GM21723 (cell line): ENCODE results near the gene HIPK2.

Source experiments
- ATAC-seq: cut with Tn5 transposase; IDR thresholded peaks from one replicate; pipeline ENCODE4 v1.9.1; 2021; ENCODE audit warnings: mild to moderate bottlenecking, moderate library complexity; ENCODE audit not compliant: unreplicated experiment

Gene HIPK2

GRCh38 chr7:139737221-139738100 lies 40.3 kb downstream of the HIPK2 start:
- no peak for ATAC-seq

GRCh38 chr7:139735912-139736595 lies 41.7 kb downstream of the HIPK2 start:
- no peak for ATAC-seq

- ATAC-seq, result no peak
These were observed 42.3 kb downstream of the HIPK2 start for GRCh38 chr7:139735466-139735865.

- no peak for ATAC-seq
These were observed 43.4 kb downstream of the HIPK2 start for GRCh38 chr7:139734395-139734794.

- no peak for ATAC-seq
These were observed 44.0 kb downstream of the HIPK2 start for GRCh38 chr7:139733751-139734150.

- ATAC-seq, result no peak
These were observed 45.2 kb downstream of the HIPK2 start for GRCh38 chr7:139732471-139733167.

- no peak for ATAC-seq
These were observed 45.9 kb downstream of the HIPK2 start for GRCh38 chr7:139731802-139732470.

GRCh38 chr7:139730746-139731612 lies 46.8 kb downstream of the HIPK2 start:
- peak; percentile 72 for ATAC-seq

GRCh38 chr7:139728203-139728602 lies 49.6 kb downstream of the HIPK2 start:
- ATAC-seq, result no peak

GRCh38 chr7:139727151-139727705 lies 50.6 kb downstream of the HIPK2 start:
- ATAC-seq, result no peak

- no peak for ATAC-seq
These were observed 51.3 kb downstream of the HIPK2 start for GRCh38 chr7:139726485-139726869.

GRCh38 chr7:139725858-139726484 lies 51.8 kb downstream of the HIPK2 start:
- no peak for ATAC-seq

- peak; percentile 91 for ATAC-seq
These were observed 52.7 kb downstream of the HIPK2 start for GRCh38 chr7:139725077-139725476.

GRCh38 chr7:139722604-139723003 lies 55.2 kb downstream of the HIPK2 start:
- ATAC-seq, result no peak

GRCh38 chr7:139721821-139722220 lies 56.0 kb downstream of the HIPK2 start:
- ATAC-seq, result no peak

GRCh38 chr7:139721417-139721816 lies 56.4 kb downstream of the HIPK2 start:
- ATAC-seq, result no peak

GRCh38 chr7:139720705-139721231 lies 57.0 kb downstream of the HIPK2 start:
- ATAC-seq, result no peak

- no peak for ATAC-seq
These were observed 57.6 kb downstream of the HIPK2 start for GRCh38 chr7:139720186-139720585.

- no peak for ATAC-seq
These were observed 58.9 kb downstream of the HIPK2 start for GRCh38 chr7:139718859-139719258.
